ENCODE measurements around the gene SCUBE1. TPM values are rescaled to one million over a fixed set of nuclear protein-coding genes. Genes with fewer than 3 reads are reported as not detected.

SCUBE1 gene
- total and polyA plus RNA-seq, 8 donors, result 0.04 to 0.41 (median 0.12) TPM; not detected in 3

DNA sequence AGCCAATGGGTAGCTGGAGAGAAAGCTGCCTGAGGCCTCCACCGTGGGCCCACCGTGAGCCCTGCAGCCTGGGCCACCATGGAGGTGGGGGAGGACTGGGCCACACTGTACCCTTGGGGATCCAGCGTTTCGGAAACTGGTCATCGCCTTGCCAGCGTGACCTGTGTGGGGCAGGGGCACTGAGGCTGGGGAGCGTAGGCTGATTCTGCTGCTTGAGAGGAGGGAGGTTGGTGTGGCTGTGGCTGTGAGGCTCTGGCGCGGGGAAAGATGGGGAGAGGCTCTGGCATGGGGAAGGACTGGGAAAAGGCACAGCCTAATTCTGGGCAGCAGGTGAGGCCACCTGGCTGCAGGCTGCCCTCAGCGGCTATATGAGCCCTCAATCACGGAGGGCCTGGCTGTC lies 143.6 kb downstream of the SCUBE1 start:
- WGBS, 2 donors, result 77 to 84% methylated on average over 11 of the region's 11 CpGs
- no peaks in the 10 kb centered on the region for H3K9me3 ChIP-seq
- H3K4me1 ChIP-seq, result no peaks in the 10 kb centered on the region
- TF ChIP-seq, protein P1, sequence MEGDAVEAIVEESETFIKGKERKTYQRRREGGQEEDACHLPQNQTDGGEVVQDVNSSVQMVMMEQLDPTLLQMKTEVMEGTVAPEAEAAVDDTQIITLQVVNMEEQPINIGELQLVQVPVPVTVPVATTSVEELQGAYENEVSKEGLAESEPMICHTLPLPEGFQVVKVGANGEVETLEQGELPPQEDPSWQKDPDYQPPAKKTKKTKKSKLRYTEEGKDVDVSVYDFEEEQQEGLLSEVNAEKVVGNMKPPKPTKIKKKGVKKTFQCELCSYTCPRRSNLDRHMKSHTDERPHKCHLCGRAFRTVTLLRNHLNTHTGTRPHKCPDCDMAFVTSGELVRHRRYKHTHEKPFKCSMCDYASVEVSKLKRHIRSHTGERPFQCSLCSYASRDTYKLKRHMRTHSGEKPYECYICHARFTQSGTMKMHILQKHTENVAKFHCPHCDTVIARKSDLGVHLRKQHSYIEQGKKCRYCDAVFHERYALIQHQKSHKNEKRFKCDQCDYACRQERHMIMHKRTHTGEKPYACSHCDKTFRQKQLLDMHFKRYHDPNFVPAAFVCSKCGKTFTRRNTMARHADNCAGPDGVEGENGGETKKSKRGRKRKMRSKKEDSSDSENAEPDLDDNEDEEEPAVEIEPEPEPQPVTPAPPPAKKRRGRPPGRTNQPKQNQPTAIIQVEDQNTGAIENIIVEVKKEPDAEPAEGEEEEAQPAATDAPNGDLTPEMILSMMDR (IDR thresholded peaks at IDR 0.05), result no peak
- no peak overlapping the region for H3K27ac ChIP-seq
- H3K27me3 ChIP-seq, result peaks cover 0 to 6% (median 0%) of the 10 kb centered on the region in 4 donors
- intact Hi-C loops (cut with DNase I), result no loop called here
- DNase-seq (peak in 1 of 6 donors; percentile 35), FAIRE-seq (no peak), ATAC-seq (no peak)
- no peak overlapping the region for H3K4me3 ChIP-seq
- no peaks in the 10 kb centered on the region for H3K36me3 ChIP-seq

DNA sequence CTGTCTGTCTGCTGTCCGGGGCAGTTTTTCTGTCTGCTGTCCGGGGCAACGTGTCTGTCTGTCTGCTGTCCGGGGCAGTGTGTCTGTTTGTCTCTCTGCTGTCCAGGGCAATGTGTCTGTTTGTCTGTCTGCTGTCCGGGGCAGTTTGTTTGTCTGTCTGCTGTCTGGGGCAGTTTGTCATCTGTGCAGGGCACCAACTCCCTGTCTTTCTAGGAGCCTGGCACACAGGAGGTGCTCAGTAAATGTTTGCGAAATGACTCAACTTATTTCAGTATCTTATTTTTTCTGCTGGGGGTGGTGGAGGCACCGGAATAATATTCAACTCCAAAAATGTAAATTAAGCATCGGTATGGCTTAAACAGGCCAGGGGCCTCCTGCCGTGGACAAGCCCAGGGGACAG lies 144.2 kb downstream of the SCUBE1 start:
- 55 to 72% methylated on average over 9 of the region's 9 CpGs for WGBS, 2 donors
- Histone ChIP-seq H3K27ac (no peak overlapping the region), H3K4me3 (no peak overlapping the region), H3K27me3 (peaks cover 0 to 6% (median 0%) of the 10 kb centered on the region in 4 donors), H3K36me3 (no peaks in the 10 kb centered on the region), H3K9me3 (no peaks in the 10 kb centered on the region), H3K4me1 (no peaks in the 10 kb centered on the region)
- intact Hi-C loops (cut with DNase I), result no loop called here
- ATAC-seq (no peak), FAIRE-seq (no peak), DNase-seq (no peak)
- TF ChIP-seq, protein P1 (IDR thresholded peaks at IDR 0.05), result no peak

DNA sequence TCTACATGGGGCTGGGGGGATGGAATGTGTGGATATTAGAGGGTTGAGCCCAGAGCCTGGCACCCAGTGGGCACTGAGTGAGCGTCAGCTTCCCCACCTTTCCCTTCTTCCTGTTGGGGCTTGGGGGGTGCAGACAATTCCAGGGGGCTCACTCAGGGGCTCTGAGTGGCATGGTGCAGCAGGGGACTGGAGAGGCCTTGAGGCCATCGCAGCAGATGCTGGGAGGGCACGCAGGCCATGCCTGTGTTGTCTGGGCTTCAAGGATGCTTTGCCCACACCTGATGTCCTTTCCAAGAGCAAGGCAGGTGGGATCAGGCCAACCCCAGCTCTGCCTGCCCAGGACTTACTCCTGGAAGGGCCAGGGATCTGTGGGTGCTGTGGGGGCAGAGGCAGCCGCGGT lies 145.0 kb downstream of the SCUBE1 start:
- no peak overlapping the region for H3K4me3 ChIP-seq
- ATAC-seq (no peak), FAIRE-seq (no peak), DNase-seq (no peak)
- H3K4me1 ChIP-seq, result no peaks in the 10 kb centered on the region
- H3K27me3 ChIP-seq, result peaks cover 0 to 6% (median 0%) of the 10 kb centered on the region in 4 donors
- 56 to 77% methylated on average over 5 of the region's 5 CpGs for WGBS, 2 donors
- TF ChIP-seq, protein P1 (IDR thresholded peaks at IDR 0.05), result no peak
- H3K9me3 ChIP-seq, result no peaks in the 10 kb centered on the region
- intact Hi-C loops (cut with DNase I), result no loop called here
- no peak overlapping the region for H3K27ac ChIP-seq
- no peaks in the 10 kb centered on the region for H3K36me3 ChIP-seq

DNA sequence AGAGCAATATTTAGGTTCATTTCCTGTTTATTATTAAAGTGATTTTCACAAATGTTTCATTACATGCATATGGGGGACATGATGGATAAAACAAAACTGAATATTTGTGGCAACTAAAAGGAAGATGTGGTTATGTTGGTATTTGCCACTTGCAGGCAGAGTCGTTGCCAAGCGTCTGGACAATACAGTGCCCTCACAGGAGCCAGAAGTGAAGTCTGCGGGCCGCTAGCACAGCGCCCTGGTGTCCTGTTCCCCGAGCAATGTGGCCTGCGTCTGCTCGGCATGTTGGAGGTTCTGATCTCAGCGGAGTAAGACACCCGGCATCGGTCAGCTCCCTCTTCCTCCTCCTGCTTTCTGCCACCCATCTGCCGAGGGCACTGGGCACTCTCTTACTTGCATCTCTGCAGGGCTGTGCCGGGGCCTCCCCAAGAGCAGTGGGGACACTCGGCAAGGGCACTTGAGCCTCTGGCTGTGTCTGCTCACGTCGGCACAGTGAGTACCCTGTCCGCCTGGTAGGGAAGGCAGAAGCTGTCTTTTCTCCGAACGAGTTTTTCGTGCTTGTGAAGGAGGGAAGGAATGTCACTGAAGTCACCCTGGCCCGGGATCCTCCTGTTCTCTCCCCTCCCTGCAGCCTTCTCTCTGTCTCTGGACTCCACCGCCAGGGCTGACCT lies 145.8 kb downstream of the SCUBE1 start:
- no peak overlapping the region for H3K4me3 ChIP-seq
- TF ChIP-seq, protein P1 (IDR thresholded peaks at IDR 0.05), result no peak
- peaks cover 0 to 6% (median 0%) of the 10 kb centered on the region in 4 donors for H3K27me3 ChIP-seq
- H3K27ac ChIP-seq, result no peak overlapping the region
- no peak for DNase-seq
- H3K9me3 ChIP-seq, result no peaks in the 10 kb centered on the region
- H3K36me3 ChIP-seq, result no peaks in the 10 kb centered on the region
- no peaks in the 10 kb centered on the region for H3K4me1 ChIP-seq
- intact Hi-C loops (cut with DNase I), result no loop called here
- 46 to 52% methylated on average over 22 of the region's 22 CpGs for WGBS, 2 donors
- FAIRE-seq, result no peak
- ATAC-seq, result no peak

DNA sequence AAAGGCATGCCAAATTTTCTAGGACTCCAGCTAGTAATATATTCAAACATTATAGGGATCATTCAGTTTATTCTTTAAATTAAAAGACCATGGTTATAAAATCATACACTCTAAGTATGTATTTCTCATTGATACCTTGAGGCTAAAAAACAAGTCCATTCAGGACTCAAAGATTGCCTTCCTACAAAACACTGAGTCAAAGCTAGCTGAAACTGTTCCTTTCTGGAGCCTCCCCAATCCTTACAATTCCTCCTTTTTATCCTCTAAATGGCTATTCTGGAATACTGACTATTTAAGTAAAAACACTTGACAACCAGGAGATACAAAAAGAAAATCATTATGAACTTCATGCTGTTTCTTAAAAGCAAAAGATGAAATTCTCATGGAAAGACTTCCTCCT lies 151.3 kb downstream of the SCUBE1 start:
- no peak for ATAC-seq
- Histone ChIP-seq H3K36me3 (no peaks in the 10 kb centered on the region), H3K27me3 (peaks cover 0 to 6% (median 0%) of the 10 kb centered on the region in 4 donors), H3K9me3 (no peaks in the 10 kb centered on the region), H3K27ac (no peak overlapping the region), H3K4me3 (no peak overlapping the region), H3K4me1 (peaks cover 0 to 3% (median 0%) of the 10 kb centered on the region in 3 donors)
- TF ChIP-seq, protein P1 (IDR thresholded peaks at IDR 0.05), result no peak
- intact Hi-C loops (cut with DNase I), result no loop called here
- DNase-seq, result no peak
- no peak for FAIRE-seq

All from pancreas (tissue), 10 donors.